ENCODE measurements around the gene RASA4B.
"Not testable (repeated sequence)": the region's sequence is repeated elsewhere in the genome, so short reads cannot be mapped to it uniquely, and the experiment has no call there.

Gene RASA4B

DNA sequence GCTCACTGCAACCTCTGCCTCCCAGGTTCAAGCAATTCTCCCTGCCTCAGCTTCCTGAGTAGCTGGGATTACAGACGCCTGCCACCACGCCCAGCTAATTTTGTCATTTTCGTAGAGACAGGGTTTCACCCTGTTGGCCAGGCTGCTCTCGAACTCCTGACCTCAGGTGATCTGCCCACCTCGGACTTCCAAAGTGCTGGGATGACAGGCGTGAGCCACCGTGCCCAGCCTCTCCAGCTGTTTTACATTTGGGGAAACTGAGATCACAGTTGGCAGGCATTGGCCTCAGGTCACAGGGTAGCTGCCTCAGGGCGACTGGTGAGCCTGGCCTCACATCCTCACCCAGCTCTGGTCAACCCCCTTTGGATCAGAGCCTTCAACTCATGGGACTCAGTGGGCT is 7.0 kb downstream of the RASA4B start:
- not testable (repeated sequence) for DNase-seq

DNA sequence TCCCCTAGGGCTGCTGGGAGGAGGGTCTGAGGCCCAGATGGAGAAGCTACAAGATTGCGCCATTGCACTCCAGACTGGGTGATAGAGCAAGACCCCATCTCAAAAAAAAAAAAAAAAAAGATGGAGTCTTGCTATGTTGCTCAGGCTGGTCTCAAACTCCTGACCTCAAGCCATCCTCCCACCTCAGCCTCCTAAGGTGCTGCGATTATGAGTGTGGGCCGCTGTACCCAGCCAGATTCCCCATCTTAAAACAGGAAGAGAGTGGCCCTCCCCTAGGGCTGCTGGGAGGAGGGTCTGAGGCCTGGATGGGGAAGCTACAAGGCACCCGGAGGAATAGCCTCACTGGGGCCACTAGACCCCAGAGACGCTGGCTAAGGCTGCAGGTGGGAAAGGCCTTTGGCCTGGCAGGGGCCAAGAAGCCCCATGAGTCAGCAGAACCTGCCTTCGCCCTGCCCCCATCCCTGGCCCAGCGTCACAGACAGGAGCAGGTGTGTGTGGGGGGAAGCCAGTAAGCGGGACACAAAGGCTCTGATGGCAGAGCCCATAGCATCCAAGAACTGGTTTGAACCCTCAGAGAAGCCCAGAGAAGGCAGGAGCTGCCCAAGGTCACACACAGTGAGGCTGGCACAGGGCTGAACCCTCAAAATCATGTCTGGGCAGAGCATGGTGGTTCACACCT is 10.0 kb downstream of the RASA4B start:
- DNase-seq: not testable (repeated sequence)

GRCh38 chr7:102505298-102506185 is 12.0 kb downstream of the RASA4B start:
- not testable (repeated sequence) for DNase-seq

- DNase-seq: not testable (repeated sequence)
Observed at GRCh38 chr7:102503141-102503540, 14.4 kb downstream of the RASA4B start.

GRCh38 chr7:102498321-102498720 is 19.3 kb downstream of the RASA4B start:
- not testable (repeated sequence) for DNase-seq

- not testable (repeated sequence) for DNase-seq
Observed at GRCh38 chr7:102497308-102497707, 20.3 kb downstream of the RASA4B start.

GRCh38 chr7:102496861-102497260 is 20.7 kb downstream of the RASA4B start:
- DNase-seq: not testable (repeated sequence)

DNA sequence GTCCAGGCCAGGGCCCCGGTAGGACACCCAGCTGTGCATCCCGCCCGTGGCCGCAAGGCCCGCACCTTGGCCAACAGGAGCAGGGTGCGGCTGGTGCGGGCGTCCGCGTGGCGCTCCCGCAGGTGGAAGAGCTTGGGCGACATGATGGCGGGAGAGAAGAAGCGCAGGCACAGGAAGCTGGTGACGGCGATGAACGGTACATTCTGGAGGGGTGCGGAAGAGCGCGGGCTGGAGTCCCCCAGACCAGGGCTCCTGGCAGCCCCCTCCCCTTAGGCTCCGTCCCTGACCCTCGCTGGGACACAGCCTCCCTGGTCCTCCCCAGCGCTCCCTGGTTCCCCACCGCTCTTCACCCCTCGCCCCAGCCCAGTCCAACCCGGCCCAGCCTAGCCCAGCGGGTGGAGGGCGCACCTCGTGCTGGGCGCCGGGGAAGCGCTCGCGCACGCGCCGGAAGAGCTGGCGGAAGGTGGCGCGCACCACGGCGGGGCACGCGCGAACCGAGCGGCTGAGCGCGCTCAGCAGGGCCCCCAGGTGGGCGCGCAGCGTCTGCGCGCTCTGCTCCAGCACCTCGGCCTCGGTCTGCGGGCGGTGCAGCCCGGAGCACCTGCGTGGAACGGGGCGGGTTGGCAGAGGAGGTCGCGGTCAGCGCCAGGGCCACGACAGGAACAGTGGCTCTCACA is 23.0 kb downstream of the RASA4B start:
- DNase-seq: not testable (repeated sequence)

GRCh38 chr7:102494026-102494425 is 23.6 kb downstream of the RASA4B start:
- not testable (repeated sequence) for DNase-seq

- DNase-seq: not testable (repeated sequence)
Observed at GRCh38 chr7:102493220-102493935, 24.2 kb downstream of the RASA4B start.

GRCh38 chr7:102490529-102491075 is 27.0 kb downstream of the RASA4B start:
- DNase-seq: not testable (repeated sequence)

DNA sequence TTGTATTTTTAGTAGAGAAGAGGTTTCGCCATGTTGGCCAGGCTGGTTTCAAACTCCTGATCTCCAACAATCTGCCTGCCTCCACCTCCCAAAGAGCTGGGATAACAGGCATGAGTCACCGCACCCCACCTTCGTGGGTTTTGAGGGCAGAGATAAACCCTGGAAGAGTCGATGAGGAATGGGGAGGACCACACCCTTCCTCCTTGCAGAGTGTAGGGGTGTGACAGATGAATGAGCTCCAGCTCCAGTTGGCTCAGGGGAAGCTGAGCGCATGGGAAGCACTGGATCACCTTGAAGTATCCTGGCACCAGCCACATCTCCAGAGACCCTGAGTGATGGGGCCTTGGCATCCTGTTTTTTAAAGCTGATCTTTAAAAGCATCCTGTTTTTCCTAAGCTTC is 33.3 kb downstream of the RASA4B start:
- not testable (repeated sequence) for DNase-seq

- DNase-seq: not testable (repeated sequence)
Observed at GRCh38 chr7:102481962-102482361, 35.6 kb downstream of the RASA4B start.

DNA sequence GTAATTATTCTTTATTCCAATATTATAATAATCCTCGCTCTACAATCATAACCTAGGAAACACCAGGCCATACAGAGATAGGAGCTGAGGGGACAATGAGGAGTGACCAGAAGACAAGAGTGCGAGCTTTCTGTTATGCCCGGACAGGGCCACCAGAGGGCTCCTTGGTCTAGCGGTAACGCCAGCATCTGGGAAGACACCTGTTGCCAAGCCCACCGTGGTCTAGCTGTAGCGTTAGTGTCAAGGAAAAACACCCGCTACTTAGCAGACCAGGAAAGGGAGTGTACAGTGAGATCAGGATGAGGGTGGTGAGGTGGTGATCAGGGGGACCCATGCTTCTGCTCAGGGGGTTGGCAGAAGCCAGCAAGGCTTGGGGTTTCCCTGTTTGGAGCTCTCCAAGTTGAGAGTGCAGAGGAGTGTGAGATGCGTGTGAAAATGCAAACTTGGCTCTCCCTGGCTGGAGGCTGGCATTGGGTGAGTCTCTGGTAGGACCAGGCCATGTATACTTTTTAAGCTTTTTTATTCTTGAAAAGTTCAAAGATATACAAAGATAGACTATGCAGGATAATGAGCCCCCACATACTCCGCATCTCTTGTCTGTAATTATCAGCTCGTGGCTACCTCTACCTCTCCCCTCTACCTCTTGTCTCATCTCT is 37.5 kb downstream of the RASA4B start:
- not testable (repeated sequence) for DNase-seq

GRCh38 chr7:102479209-102479584 is 38.4 kb downstream of the RASA4B start:
- DNase-seq: not testable (repeated sequence)

DNA sequence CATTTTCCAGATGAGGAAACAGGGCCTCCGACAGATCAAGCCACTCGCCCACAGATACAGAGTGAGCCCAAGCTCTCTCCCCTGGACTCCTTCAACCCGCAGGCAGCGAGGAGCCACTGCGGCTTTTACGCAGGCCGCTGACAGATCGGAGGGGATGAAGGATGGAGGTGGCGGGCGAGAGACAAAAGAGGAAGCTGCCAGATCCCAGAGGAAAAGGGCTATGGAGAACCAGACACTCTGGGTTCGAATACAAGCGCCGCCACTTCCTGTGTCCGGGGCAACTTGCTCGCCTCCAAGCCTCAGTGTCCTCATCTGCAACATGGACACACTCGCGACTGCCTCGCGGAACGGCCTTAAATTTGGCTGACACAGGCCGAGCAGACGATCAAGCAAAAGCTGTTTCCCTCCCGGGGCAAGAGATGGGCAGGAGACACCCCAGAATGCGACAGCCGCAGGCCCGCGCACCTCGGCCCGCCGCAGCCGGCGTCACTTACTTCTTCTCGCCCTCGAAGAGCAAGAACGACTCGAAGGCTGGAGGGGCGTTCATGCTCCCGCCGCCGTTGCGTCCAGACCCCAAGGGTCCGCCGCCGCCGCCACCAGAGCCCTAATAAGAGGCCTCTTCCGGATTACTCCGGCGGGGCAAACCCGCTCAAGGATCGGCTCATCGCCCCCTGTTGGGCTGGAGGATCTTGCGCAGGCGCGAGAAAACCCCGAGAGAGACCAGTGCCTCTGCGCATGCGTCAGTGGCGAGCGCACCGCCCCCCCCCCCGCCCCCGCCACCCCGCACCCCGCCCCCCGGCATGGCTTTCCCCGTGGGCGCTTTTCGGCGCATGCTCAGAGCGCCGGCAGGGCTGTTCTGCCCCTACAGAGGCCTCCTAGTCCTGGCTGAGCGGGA is 39.0 kb downstream of the RASA4B start, which contains the start of gene POLR2J:
TSS of gene POLR2J (minus strand) at position 609 of the 895 bp plus-strand sequence. CDS start at position 547, 62 bp downstream.
- not testable (repeated sequence) for DNase-seq

GRCh38 chr7:102474736-102475435 is 42.7 kb downstream of the RASA4B start:
- not testable (repeated sequence) for DNase-seq

GRCh38 chr7:102474116-102474515 is 43.5 kb downstream of the RASA4B start:
- DNase-seq: not testable (repeated sequence)

DNA sequence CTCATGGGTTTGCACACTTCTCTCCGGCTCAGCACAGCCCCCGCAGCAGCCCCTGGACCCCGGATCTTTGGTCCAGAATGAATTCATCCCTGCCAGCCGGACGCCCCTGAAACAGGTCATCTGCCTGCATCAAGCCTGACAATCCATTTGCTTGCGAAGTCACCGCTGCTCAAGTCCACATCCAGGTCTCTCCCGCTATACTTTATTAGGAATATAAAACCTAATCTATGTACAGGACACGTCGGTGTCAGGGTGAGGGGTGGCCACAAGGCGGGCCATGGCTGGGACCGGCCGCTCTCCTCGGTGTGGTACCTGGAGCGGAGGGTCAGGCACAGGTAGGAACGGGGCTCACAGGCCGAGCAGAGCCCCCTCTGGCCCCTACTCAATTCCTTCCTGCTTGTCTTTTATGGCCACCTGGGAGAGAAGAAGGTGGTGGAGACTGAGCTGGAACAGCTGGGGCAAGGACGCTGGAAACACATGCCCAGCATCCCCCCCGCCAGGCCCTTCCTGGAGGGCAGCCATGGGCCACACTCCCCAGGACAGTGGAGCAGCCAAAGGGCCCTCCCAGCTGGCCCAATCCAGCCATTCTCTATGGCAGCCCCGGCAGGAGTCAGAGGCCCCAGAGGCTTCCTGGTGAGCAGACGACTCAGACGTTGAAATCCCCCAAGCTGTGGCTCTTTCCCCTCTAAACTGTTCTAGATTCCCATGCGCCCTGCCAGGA is 44.1 kb downstream of the RASA4B start:
- DNase-seq: no peak
